Activated CD8-positive, alpha-beta T cell treated with anti-CD3 and anti-CD28 coated beads for 36 hours (primary cell): Measurements from ENCODE around the gene KISS1. TPM values are rescaled to one million over a fixed set of nuclear protein-coding genes. Genes with fewer than 3 reads are reported as not detected.

ENCODE experiments used
- ATAC-seq: fragments of 200-7000 bp; cut with Tn5 transposase; one replicate; pipeline ENCODE4 v1.10.0; 2021; ENCODE audit warnings: mild to moderate bottlenecking, moderate library complexity
- CTCF ChIA-PET: fragments of 350-600 bp; sonication (Branson Sonifier 250); formaldehyde crosslinking; loops from one replicate; lab custom pipeline; 2021; ENCODE audit warnings: antibody characterized with exemption; lab: Charles Lee
- POLR2A ChIA-PET: fragments of 350-600 bp; sonication (Branson Sonifier 250); formaldehyde crosslinking; loops from one replicate; lab custom pipeline; 2021; ENCODE audit warnings: antibody characterized with exemption; lab: Charles Lee
- DNase-seq: peaks from one replicate; pipeline ENCODE4 v3.0.0-alpha.2; 2020
- H3K27ac Mint-ChIP-seq: one replicate; pipeline ENCODE4 v1.8.0; 2021; ENCODE audit warnings: mild to moderate bottlenecking, mixed read lengths
- H3K27me3 Mint-ChIP-seq: one replicate; pipeline ENCODE4 v1.8.0; 2021; ENCODE audit warnings: mixed read lengths
- H3K36me3 Mint-ChIP-seq: one replicate; pipeline ENCODE4 v1.8.0; 2021; ENCODE audit warnings: low read depth, mixed read lengths
- H3K4me1 Mint-ChIP-seq: one replicate; pipeline ENCODE4 v1.8.0; 2021; ENCODE audit warnings: low read depth, mixed read lengths
- H3K4me3 Mint-ChIP-seq: one replicate; pipeline ENCODE4 v1.8.0; 2021; ENCODE audit warnings: mild to moderate bottlenecking, moderate library complexity, mixed read lengths
- H3K9me3 Mint-ChIP-seq: one replicate; pipeline ENCODE4 v1.8.0; 2021; ENCODE audit warnings: mixed read lengths
- CTCF ChIP-seq: fragments of 200-600 bp; IDR thresholded peaks from one replicate; pipeline ENCODE4 v1.8.0; 2022; ENCODE audit warnings: antibody characterized with exemption, mild to moderate bottlenecking
- intact Hi-C: fragments of 100-400 bp; cut with micrococcal nuclease; formaldehyde crosslinking; loops from one replicate; pipeline ENCODE4 v1.10.0; 2022
- total RNA-seq, 2 experiments: library from RNA; stranded (reverse); gene quantifications; one replicate each; pipeline ENCODE4 v1.2.3, GENCODE V29; 2021

The KISS1 gene
- total RNA-seq, 2 experiments from 2014 or later, result not detected

- CTCF ChIA-PET, result interaction anchor here (3.0 kb wide), 1 partner anchor 13 kb away, joined by 13 read pairs; no protein-coding TSS in a partner anchor
- intact Hi-C loops, result no loop called here
Observed at GRCh38 chr1:204219971-204220616, 23.8 kb upstream of the KISS1 start.

GRCh38 chr1:204218552-204218951, 22.3 kb upstream of the KISS1 start:
- H3K36me3 Mint-ChIP-seq, result no peaks in the 10 kb centered on the region
- H3K27me3 Mint-ChIP-seq, result peaks cover 3% of the 10 kb centered on the region
- intact Hi-C loops, result no loop called here
- no peak overlapping the region for H3K4me3 Mint-ChIP-seq
- ATAC-seq (no peak), DNase-seq (no peak)
- POLR2A ChIA-PET, result no interaction called here
- no peaks in the 10 kb centered on the region for H3K9me3 Mint-ChIP-seq
- TF ChIP-seq CTCF, result no peak
- CTCF ChIA-PET, result interaction anchor here (3.0 kb wide), 1 partner anchor 12 kb away, joined by 13 read pairs; no protein-coding TSS in a partner anchor
- peaks cover 13% of the 10 kb centered on the region for H3K4me1 Mint-ChIP-seq
- H3K27ac Mint-ChIP-seq, result no peak overlapping the region

More at GRCh38 chr1:204219971-204220616, 23.8 kb upstream of the KISS1 start:
- H3K36me3 Mint-ChIP-seq, result no peaks in the 10 kb centered on the region
- H3K27me3 Mint-ChIP-seq, result no peaks in the 10 kb centered on the region
- peaks cover 6% of the 10 kb centered on the region for H3K4me1 Mint-ChIP-seq
- H3K27ac Mint-ChIP-seq, result no peak overlapping the region
- no peaks in the 10 kb centered on the region for H3K9me3 Mint-ChIP-seq
- POLR2A ChIA-PET, result no interaction called here
- ATAC-seq (no peak), DNase-seq (no peak)
- H3K4me3 Mint-ChIP-seq, result no peak overlapping the region
- TF ChIP-seq CTCF, result no peak

- no peak overlapping the region for H3K4me3 Mint-ChIP-seq
- H3K27me3 Mint-ChIP-seq, result peaks cover 3% of the 10 kb centered on the region
- peaks cover 13% of the 10 kb centered on the region for H3K4me1 Mint-ChIP-seq
- CTCF ChIA-PET, result interaction anchor here (1.3 to 3.0 kb wide), 2 partner anchors 11 to 181 kb away, joined by 5 to 13 read pairs; no protein-coding TSS in a partner anchor
- H3K36me3 Mint-ChIP-seq, result no peaks in the 10 kb centered on the region
- intact Hi-C loops, result no loop called here
- H3K27ac Mint-ChIP-seq, result no peak overlapping the region
- ATAC-seq, result no peak
- TF ChIP-seq CTCF, result no peak
- no peaks in the 10 kb centered on the region for H3K9me3 Mint-ChIP-seq
- POLR2A ChIA-PET, result no interaction called here
- no peak for DNase-seq
Observed at GRCh38 chr1:204217648-204218000, 21.3 kb upstream of the KISS1 start.

- POLR2A ChIA-PET, result no interaction called here
Observed at GRCh38 chr1:204216880-204217647, 20.8 kb upstream of the KISS1 start.

More at GRCh38 chr1:204216880-204217647, 20.8 kb upstream of the KISS1 start:
- DNase-seq (no peak), ATAC-seq (no peak)
- Mint-ChIP-seq H3K4me1 (peaks cover 13% of the 10 kb centered on the region), H3K27me3 (peaks cover 3% of the 10 kb centered on the region), H3K36me3 (no peaks in the 10 kb centered on the region), H3K4me3 (no peak overlapping the region), H3K9me3 (no peaks in the 10 kb centered on the region), H3K27ac (no peak overlapping the region)
- intact Hi-C loops, result no loop called here
- TF ChIP-seq CTCF, result no peak
- CTCF ChIA-PET, result interaction anchor here (1.3 to 5.1 kb wide), 4 partner anchors 10 to 182 kb away, joined by 5 to 41 read pairs (median 19); no protein-coding TSS in a partner anchor
